Measurements from ENCODE around the gene MUC3A. TPM values are rescaled to one million over a fixed set of nuclear protein-coding genes. Genes with fewer than 3 reads are reported as not detected.

Gene MUC3A
- total RNA-seq, 4 donors from 2014 or later = 0.04 to 0.71 (median 0.32) TPM; not detected in 1

DNA sequence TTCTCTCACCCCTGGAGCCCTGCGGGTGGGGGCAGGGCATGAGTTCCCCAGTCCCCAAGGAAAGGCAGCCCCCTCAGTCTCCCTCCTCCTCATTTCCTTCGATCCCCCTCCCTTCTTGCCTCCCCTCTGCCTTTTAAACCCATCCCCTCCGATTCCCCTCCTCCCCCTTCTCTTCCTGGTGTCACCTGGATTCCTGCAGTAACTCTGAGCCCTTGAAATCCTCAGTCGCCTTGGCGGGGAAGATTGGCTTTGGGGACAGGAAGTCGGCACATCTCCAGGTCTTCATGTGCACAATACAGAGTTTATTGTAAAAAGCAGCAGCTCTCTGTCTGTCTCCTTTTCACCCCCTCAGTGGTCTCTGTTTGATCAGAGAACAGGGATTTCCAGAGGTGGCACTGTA is 18.7 kb downstream of the MUC3A start:
- TF ChIP-seq POLR2A (IDR thresholded peaks at IDR 0.05) (no peak), CTCF (IDR thresholded peaks at IDR 0.05 in 4 of 5, conservative IDR thresholded peaks at IDR 0.05 in 1 of 5) (no peak)
- no peaks in the 10 kb centered on the region for H3K9me3 ChIP-seq
- ATAC-seq (no peak), DNase-seq (no peak)
- peaks cover 43 to 56% (median 54%) of the 10 kb centered on the region in 3 donors for H3K27me3 ChIP-seq
- H3K4me3 ChIP-seq = no peak overlapping the region
- in situ Hi-C loops (cut with MboI; ENCODE audit: low sequenced_read_pairs in 4 of 4) = no loop called here
- peaks cover 5 to 8% of the 10 kb centered on the region in 2 donors for H3K4me1 ChIP-seq
- intact Hi-C loops (cut with DNase I; ENCODE audit: low total_unique reads) = loop anchor here (5.0 kb wide), 1 partner anchor 89 kb away; no protein-coding TSS in a partner anchor
- H3K27ac ChIP-seq = no peak overlapping the region
- H3K36me3 ChIP-seq = no peaks in the 10 kb centered on the region

DNA sequence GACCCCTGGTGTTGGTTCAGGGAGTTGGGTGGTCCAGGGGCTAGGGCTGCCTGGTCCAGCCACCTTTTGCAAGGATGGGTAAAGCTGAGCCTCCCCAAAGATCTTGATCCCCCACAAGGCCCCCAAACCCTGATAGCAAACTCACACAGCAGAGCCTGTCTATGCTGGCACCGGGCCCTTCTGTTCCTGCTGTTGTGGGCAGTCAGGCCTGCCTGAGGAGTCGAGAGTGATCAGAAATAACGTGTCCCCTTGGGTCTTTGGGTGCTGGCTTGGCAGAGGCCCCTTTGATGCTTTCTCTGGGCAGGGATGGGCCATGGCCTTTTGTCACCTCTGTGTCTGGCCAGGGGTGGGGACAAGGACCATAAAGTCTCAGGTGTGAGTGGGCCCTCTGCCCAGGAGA is 19.3 kb downstream of the MUC3A start:
- intact Hi-C loops (cut with DNase I; ENCODE audit: low total_unique reads) (loop anchor here (5.0 kb wide), 1 partner anchor 89 kb away; no protein-coding TSS in a partner anchor), in situ Hi-C loops (cut with MboI; ENCODE audit: low sequenced_read_pairs in 4 of 4) (no loop called here)
- no peak for TF ChIP-seq CTCF (IDR thresholded peaks at IDR 0.05 in 4 of 5, conservative IDR thresholded peaks at IDR 0.05 in 1 of 5)
- no peak for TF ChIP-seq POLR2A (IDR thresholded peaks at IDR 0.05)
- Histone ChIP-seq H3K4me1 (peaks cover 5 to 8% of the 10 kb centered on the region in 2 donors), H3K4me3 (no peak overlapping the region), H3K36me3 (no peaks in the 10 kb centered on the region), H3K27ac (no peak overlapping the region), H3K27me3 (peaks cover 39 to 54% (median 50%) of the 10 kb centered on the region in 3 donors), H3K9me3 (no peaks in the 10 kb centered on the region)
- ATAC-seq (no peak), DNase-seq (no peak)

- H3K27me3 ChIP-seq = peaks cover 35 to 49% (median 47%) of the 10 kb centered on the region in 3 donors
Measured at GRCh38 chr7:100969066-100969615, 19.8 kb downstream of the MUC3A start, which contains the start of gene MUC12. MUC12 (plus strand) TSS chr7:100969565; CDS start chr7:100969623, 58 bp downstream.

DNA sequence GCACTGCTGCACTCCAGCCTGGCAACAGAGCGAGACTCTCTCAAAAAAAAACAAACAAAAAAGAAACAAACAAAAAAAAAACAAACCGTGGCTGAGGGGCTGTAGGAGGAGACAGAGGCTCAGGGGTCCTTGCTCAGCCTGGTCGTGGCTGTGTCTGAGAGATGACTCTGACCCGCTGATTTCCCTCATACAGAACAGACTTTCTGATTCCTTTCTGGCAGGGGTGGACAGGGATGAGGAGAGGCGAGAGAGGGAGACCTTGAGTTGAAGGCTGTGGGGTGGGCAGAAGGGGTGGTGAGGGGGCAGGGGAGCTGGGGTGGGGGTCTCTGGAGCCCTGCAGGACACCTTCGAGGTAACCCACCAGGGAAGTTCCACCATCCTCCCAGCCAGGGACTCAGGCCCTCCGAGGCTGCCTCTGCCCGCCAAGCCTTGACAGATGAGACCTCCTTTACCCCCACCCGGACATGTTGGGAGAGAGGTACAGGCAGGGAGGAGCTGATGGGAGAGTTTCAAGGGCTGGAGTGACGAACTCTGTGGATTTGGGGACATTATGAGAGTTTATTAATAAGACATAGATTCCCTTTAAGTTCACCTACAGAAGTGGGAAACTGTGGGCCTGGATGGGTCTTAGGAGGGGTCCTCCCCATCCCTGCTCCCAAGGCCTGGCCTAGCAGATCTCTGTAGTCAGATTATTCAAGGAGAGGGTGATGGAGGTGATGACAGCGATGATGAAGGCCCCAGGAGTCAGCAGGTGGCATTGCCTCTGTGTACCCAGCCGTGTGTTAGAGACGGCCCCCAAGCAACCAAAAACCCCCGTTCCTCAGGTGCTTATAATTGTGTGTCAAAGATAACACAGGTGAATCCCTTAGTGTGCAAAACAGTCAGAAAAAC is 22.0 kb downstream of the MUC3A start:
- peaks cover 0 to under 1% of the 10 kb centered on the region in 2 donors for H3K4me1 ChIP-seq
- TF ChIP-seq POLR2A (IDR thresholded peaks at IDR 0.05) (no peak), CTCF (IDR thresholded peaks at IDR 0.05 in 4 of 5, conservative IDR thresholded peaks at IDR 0.05 in 1 of 5) (no peak)
- no peak overlapping the region for H3K27ac ChIP-seq
- in situ Hi-C loops (cut with MboI; ENCODE audit: low sequenced_read_pairs in 4 of 4) = loop anchor here in 1 of 4 donors (10.0 kb wide), 1 partner anchor 83 kb away; no protein-coding TSS in a partner anchor
- no peak overlapping the region for H3K4me3 ChIP-seq
- H3K36me3 ChIP-seq = no peaks in the 10 kb centered on the region
- ATAC-seq = no peak
- no peaks in the 10 kb centered on the region for H3K9me3 ChIP-seq
- intact Hi-C loops (cut with DNase I; ENCODE audit: low total_unique reads) = no loop called here
- H3K27me3 ChIP-seq = peaks cover 12 to 28% (median 25%) of the 10 kb centered on the region in 3 donors
- no peak for DNase-seq

More at GRCh38 chr7:100969066-100969615, 19.8 kb downstream of the MUC3A start, which contains the start of gene MUC12:
- intact Hi-C loops (cut with DNase I; ENCODE audit: low total_unique reads) (loop anchor here (5.0 kb wide), 1 partner anchor 88 kb away; no protein-coding TSS in a partner anchor), in situ Hi-C loops (cut with MboI; ENCODE audit: low sequenced_read_pairs in 4 of 4) (no loop called here)
- peaks cover 5 to 8% of the 10 kb centered on the region in 2 donors for H3K4me1 ChIP-seq
- no peak for DNase-seq
- ATAC-seq = no peak
- no peak within 1 kb of the TSS for H3K27ac ChIP-seq
- no peaks in the 10 kb centered on the region for H3K9me3 ChIP-seq
- TF ChIP-seq POLR2A (IDR thresholded peaks at IDR 0.05) (no peak), CTCF (IDR thresholded peaks at IDR 0.05 in 4 of 5, conservative IDR thresholded peaks at IDR 0.05 in 1 of 5) (no peak)
- no peak within 1 kb of the TSS for H3K4me3 ChIP-seq
- H3K36me3 ChIP-seq = no peaks in the 10 kb centered on the region
